Measurements from ENCODE around the gene SPNS2. TPM values are rescaled to one million over a fixed set of nuclear protein-coding genes. Genes with fewer than 3 reads are reported as not detected.

Gene SPNS2
- total and polyA plus RNA-seq, 2 experiments from 2014 or later, result 1.7 to 2.3 TPM

DNA sequence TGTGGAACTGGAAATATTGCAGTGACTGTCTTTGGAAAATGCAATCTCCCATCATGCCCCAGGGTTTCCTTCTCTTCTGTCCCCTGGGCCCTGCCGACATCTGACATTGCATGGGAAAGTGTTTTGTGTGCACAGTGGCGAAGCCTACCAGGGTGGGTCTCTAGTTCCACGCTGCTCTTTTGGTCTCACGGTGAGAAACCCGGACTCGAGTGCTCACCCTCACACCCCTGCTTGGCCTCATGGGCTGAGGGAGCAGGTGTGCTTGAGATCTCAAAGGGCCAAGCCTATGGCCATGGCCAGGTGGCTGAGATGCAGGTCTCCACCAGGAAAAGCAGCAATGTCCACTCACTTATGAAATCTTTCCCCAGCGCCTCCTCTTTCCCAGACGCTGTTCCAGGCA is 32.9 kb upstream of the SPNS2 start (continued):
- TF ChIP-seq ZNF462 (CRISPR knock-in tag; IDR thresholded peaks at IDR 0.05) (no peak), ZNF114 (CRISPR knock-in tag; IDR thresholded peaks at IDR 0.05) (no peak), EZH2 (IDR thresholded peaks at IDR 0.05; ENCODE audit: low read depth, unreplicated experiment) (no peak), JUNB (IDR thresholded peaks at IDR 0.05; ENCODE audit: unreplicated experiment) (no peak)

DNA sequence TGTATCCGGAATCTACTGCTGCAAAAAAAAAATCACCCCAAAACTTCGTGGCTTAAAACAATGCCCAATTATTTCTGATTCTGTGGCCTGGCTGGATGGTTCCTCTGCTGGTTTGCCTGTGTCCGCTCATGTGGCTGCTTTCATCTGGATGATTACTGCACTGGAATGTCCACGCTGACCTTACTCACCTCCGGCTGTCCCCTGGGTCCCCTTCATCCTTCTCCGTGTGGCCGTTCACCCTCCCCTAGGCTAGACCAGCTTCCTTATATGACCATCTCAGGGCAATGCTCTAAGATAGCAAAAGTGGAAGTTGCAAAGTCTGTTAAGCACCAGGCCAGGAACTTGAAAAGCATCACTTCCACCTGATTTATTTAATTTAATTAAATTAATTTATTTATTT is 31.4 kb upstream of the SPNS2 start:
- H3F3A ChIP-seq (replicated peaks; ENCODE audit: low read depth), result no peaks in the 10 kb centered on the region
- H2AFZ ChIP-seq, result no peak overlapping the region; the same call in 1 of the 2 replicates
- peaks cover 7% of the 10 kb centered on the region for H3K27me3 Mint-ChIP-seq (ENCODE audit: insufficient read depth, low read depth, poor library complexity)
- no peak overlapping the region for H3K27ac ChIP-seq (ENCODE audit: low read depth)
- no peaks in the 10 kb centered on the region for H3K4me1 Mint-ChIP-seq
- peaks cover 4% of the 10 kb centered on the region; the same call in 1 of the 3 replicates for H3K9me3 Mint-ChIP-seq
- H3K27ac Mint-ChIP-seq, result no peak overlapping the region
- no peak overlapping the region for H3K4me3 Mint-ChIP-seq
- no peaks in the 10 kb centered on the region for H3K36me3 Mint-ChIP-seq (ENCODE audit: low read depth)
- H3K9me2 ChIP-seq (ENCODE audit: insufficient read depth), result no peaks in the 10 kb centered on the region
- no peaks in the 10 kb centered on the region for H3K4me1 ChIP-seq (ENCODE audit: insufficient read depth)
- DNase-seq (ENCODE audit: low spot score) (no peak), ATAC-seq (no peak)
- no peaks in the 10 kb centered on the region for H3K27me3 ChIP-seq (ENCODE audit: insufficient read depth)
- no peaks in the 10 kb centered on the region for H4K20me1 ChIP-seq (replicated peaks; ENCODE audit: insufficient read depth)
- H3K36me3 ChIP-seq (ENCODE audit: insufficient read depth), result no peaks in the 10 kb centered on the region
- no peaks in the 10 kb centered on the region for H3K79me2 ChIP-seq (replicated peaks; ENCODE audit: insufficient read depth)
- H3K4me3 ChIP-seq, result no peak overlapping the region
- no peak overlapping the region for H3K4me2 ChIP-seq
- TF ChIP-seq ZNF462 (CRISPR knock-in tag; IDR thresholded peaks at IDR 0.05), result no peak
- TF ChIP-seq ZNF114 (CRISPR knock-in tag; IDR thresholded peaks at IDR 0.05), result no peak
- TF ChIP-seq NANOG (IDR thresholded peaks at IDR 0.05; ENCODE audit: borderline replicate concordance), result no peak
- TF ChIP-seq STAT1 (IDR thresholded peaks at IDR 0.05; ENCODE audit: unreplicated experiment), result no peak
- no peak for TF ChIP-seq CREB1 (CRISPR knock-in tag; IDR thresholded peaks at IDR 0.05; ENCODE audit: low read depth)
- no peak for TF ChIP-seq ZNF331 (CRISPR knock-in tag; IDR thresholded peaks at IDR 0.05; ENCODE audit: low read depth)
- no peak for TF ChIP-seq ETS1 (IDR thresholded peaks at IDR 0.05)

Measured in GM23338 (cell line).